Measurements from ENCODE around the gene RND2. TPM values are rescaled to one million over a fixed set of nuclear protein-coding genes. Genes with fewer than 3 reads are reported as not detected.
"Not testable (repeated sequence)": the region's sequence is repeated elsewhere in the genome, so short reads cannot be mapped to it uniquely, and the experiment has no call there.

The RND2 gene
- total RNA-seq, 2 donors from 2014 or later = 36.1 to 55.5 TPM

DNA sequence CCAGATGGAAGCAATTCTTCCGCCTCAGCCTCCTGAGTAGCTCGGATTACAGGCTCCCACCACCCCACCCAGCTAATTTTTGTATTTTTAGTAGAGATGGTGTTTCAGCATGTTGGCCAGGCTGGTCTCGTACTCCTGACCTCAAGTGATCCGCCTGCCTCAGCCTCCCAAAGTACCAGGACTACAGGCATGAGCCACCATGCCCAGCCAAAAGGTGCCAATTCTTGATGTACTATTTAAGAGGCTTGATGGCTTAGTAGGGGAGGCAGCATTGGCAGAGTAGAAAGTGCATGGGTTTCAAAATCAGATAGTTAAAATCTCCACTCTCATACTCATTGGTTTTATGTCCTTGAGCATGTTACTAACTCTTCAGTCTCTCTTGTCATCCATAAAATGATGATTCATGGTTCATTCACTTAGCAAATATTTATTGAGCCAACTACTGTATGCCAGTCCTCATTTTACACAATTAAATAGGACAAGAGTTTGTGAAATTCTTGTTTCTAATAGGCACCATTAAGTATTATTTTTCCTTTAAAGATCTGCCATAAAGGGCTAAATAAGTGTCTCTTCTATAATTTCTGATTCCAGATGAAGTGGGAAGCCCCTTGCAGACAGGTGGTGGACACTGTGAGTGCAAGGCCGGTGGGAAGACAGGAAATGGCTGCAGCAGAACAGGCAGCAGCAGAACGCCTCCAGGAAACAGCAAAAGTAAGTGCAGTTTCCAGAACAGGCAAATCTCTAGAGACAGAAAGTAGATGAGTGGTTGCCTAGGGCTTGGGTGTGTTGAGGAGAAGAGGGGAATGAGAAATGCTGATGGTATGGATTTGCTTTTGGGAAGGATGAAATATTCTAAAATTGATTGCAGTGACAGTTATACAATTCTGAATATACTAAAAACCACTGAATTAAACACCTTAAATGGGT lies 35.0 kb upstream of the RND2 start:
- no peaks in the 10 kb centered on the region for H3K27me3 Mint-ChIP-seq (ENCODE audit: insufficient read depth)

DNA sequence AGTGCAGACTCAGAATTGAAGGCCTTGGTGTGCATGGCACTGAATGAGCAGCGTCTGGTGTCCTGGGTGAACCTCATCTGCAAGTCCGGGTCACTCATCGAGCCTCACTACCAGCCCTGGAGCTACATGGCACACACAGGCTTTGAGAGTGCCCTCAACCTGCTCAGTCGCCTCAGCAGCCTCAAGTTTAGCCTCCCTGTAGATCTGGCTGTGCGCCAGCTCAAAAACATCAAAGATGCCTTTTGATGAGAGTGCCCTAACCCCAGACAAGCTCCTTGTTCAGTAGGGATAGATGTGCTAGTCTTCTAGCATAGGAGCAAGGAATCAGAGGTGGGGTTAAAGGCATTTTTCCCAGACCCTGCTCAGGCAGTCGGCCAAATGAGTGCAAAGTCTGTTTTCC lies 33.6 kb upstream of the RND2 start:
- DNase-seq = no peak
- 95 to 96% methylated on average over 6 of the region's 6 CpGs for WGBS, 2 experiments (ENCODE audit: insufficient coverage in 1 of 2, insufficient read length in 1 of 2)
- Mint-ChIP-seq H3K9me3 (no peaks in the 10 kb centered on the region), H3K4me3 (no peak overlapping the region), H3K36me3 (ENCODE audit: low read depth) (peaks cover 67% of the 10 kb centered on the region), H3K27ac (no peak overlapping the region), H3K27me3 (ENCODE audit: insufficient read depth) (no peaks in the 10 kb centered on the region), H3K4me1 (no peaks in the 10 kb centered on the region)
- Histone ChIP-seq H3K9me3 (ENCODE audit: control insufficient read depth, low read length) (no peaks in the 10 kb centered on the region), H3K36me3 (ENCODE audit: control insufficient read depth, insufficient read depth, low read length) (peaks cover 83% of the 10 kb centered on the region), H3K27ac (ENCODE audit: low read depth, low read length) (no peak overlapping the region), H3K4me3 (ENCODE audit: low read length) (no peak overlapping the region), H3K27me3 (ENCODE audit: control insufficient read depth, insufficient read depth, low read length, poor library complexity, severe bottlenecking) (no peaks in the 10 kb centered on the region), H3K9ac (ENCODE audit: extremely low read depth, low read length, poor library complexity, severe bottlenecking) (no peak overlapping the region), H3K4me1 (ENCODE audit: control insufficient read depth, insufficient read depth, low read length) (no peaks in the 10 kb centered on the region)
- TF ChIP-seq, protein P1, sequence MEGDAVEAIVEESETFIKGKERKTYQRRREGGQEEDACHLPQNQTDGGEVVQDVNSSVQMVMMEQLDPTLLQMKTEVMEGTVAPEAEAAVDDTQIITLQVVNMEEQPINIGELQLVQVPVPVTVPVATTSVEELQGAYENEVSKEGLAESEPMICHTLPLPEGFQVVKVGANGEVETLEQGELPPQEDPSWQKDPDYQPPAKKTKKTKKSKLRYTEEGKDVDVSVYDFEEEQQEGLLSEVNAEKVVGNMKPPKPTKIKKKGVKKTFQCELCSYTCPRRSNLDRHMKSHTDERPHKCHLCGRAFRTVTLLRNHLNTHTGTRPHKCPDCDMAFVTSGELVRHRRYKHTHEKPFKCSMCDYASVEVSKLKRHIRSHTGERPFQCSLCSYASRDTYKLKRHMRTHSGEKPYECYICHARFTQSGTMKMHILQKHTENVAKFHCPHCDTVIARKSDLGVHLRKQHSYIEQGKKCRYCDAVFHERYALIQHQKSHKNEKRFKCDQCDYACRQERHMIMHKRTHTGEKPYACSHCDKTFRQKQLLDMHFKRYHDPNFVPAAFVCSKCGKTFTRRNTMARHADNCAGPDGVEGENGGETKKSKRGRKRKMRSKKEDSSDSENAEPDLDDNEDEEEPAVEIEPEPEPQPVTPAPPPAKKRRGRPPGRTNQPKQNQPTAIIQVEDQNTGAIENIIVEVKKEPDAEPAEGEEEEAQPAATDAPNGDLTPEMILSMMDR (conservative IDR thresholded peaks at IDR 0.05) = no peak

More for the DNA sequence above, 35.0 kb upstream of the RND2 start:
- 91 to 93% methylated on average over 3 to 6 of the region's 6 CpGs for WGBS, 2 experiments (ENCODE audit: insufficient coverage in 1 of 2, insufficient read length in 1 of 2)
- H3K4me3 ChIP-seq (ENCODE audit: low read length) = no peak overlapping the region
- no peak overlapping the region for H3K27ac Mint-ChIP-seq
- TF ChIP-seq, protein P1 (conservative IDR thresholded peaks at IDR 0.05) = no peak
- no peak overlapping the region for H3K9ac ChIP-seq (ENCODE audit: extremely low read depth, low read length, poor library complexity, severe bottlenecking)
- no peaks in the 10 kb centered on the region for H3K9me3 ChIP-seq (ENCODE audit: control insufficient read depth, low read length)
- H3K36me3 ChIP-seq (ENCODE audit: control insufficient read depth, insufficient read depth, low read length) = peaks cover 94% of the 10 kb centered on the region
- H3K27ac ChIP-seq (ENCODE audit: low read depth, low read length) = no peak overlapping the region
- H3K36me3 Mint-ChIP-seq (ENCODE audit: low read depth) = peaks cover 80% of the 10 kb centered on the region
- H3K4me1 ChIP-seq (ENCODE audit: control insufficient read depth, insufficient read depth, low read length) = no peaks in the 10 kb centered on the region
- no peak for DNase-seq
- H3K4me3 Mint-ChIP-seq = no peak overlapping the region
- no peaks in the 10 kb centered on the region for H3K9me3 Mint-ChIP-seq
- H3K4me1 Mint-ChIP-seq = no peaks in the 10 kb centered on the region
- no peaks in the 10 kb centered on the region for H3K27me3 ChIP-seq (ENCODE audit: control insufficient read depth, insufficient read depth, low read length, poor library complexity, severe bottlenecking)

- Mint-ChIP-seq H3K4me1 (peaks cover 10% of the 10 kb centered on the region), H3K9me3 (no peaks in the 10 kb centered on the region)
- WGBS, 2 experiments (ENCODE audit: insufficient coverage in 1 of 2, insufficient read length in 1 of 2) = 92 to 97% methylated on average over 5 of the region's 5 CpGs
These were observed 32.2 kb upstream of the RND2 start for GRCh38 chr17:42992872-42993271.

GRCh38 chr17:42993913-42994312 lies 31.1 kb upstream of the RND2 start:
- DNase-seq; H3K27ac Mint-ChIP-seq; H3K27me3 ChIP-seq (ENCODE audit: control insufficient read depth, insufficient read depth, low read length, poor library complexity, severe bottlenecking); H3K9ac ChIP-seq (ENCODE audit: extremely low read depth, low read length, poor library complexity, severe bottlenecking); H3K9me3 Mint-ChIP-seq; H3K4me1 ChIP-seq (ENCODE audit: control insufficient read depth, insufficient read depth, low read length); H3K4me3 ChIP-seq (ENCODE audit: low read length); H3K27ac ChIP-seq (ENCODE audit: low read depth, low read length); H3K9me3 ChIP-seq (ENCODE audit: control insufficient read depth, low read length); H3K27me3 Mint-ChIP-seq (ENCODE audit: insufficient read depth); H3K4me3 Mint-ChIP-seq: not testable (repeated sequence)
- WGBS, 2 experiments (ENCODE audit: insufficient coverage in 1 of 2, insufficient read length in 1 of 2) = 93% methylated on average over 9 of the region's 10 CpGs
- H3K4me1 Mint-ChIP-seq = peaks cover 11% of the 10 kb centered on the region
- peaks cover 47% of the 10 kb centered on the region for H3K36me3 Mint-ChIP-seq (ENCODE audit: low read depth)
- peaks cover 59% of the 10 kb centered on the region for H3K36me3 ChIP-seq (ENCODE audit: control insufficient read depth, insufficient read depth, low read length)

More at GRCh38 chr17:42992872-42993271, 32.2 kb upstream of the RND2 start:
- Histone ChIP-seq H3K27me3 (ENCODE audit: control insufficient read depth, insufficient read depth, low read length, poor library complexity, severe bottlenecking) (no peaks in the 10 kb centered on the region), H3K36me3 (ENCODE audit: control insufficient read depth, insufficient read depth, low read length) (peaks cover 70% of the 10 kb centered on the region), H3K4me3 (ENCODE audit: low read length) (no peak overlapping the region), H3K27ac (ENCODE audit: low read depth, low read length) (no peak overlapping the region), H3K9me3 (ENCODE audit: control insufficient read depth, low read length) (no peaks in the 10 kb centered on the region), H3K9ac (ENCODE audit: extremely low read depth, low read length, poor library complexity, severe bottlenecking) (no peak overlapping the region), H3K4me1 (ENCODE audit: control insufficient read depth, insufficient read depth, low read length) (peaks cover 7% of the 10 kb centered on the region)
- peaks cover 55% of the 10 kb centered on the region for H3K36me3 Mint-ChIP-seq (ENCODE audit: low read depth)
- no peak overlapping the region for H3K27ac Mint-ChIP-seq
- TF ChIP-seq, protein P1 (conservative IDR thresholded peaks at IDR 0.05) = no peak
- no peaks in the 10 kb centered on the region for H3K27me3 Mint-ChIP-seq (ENCODE audit: insufficient read depth)
- no peak for DNase-seq
- no peak overlapping the region for H3K4me3 Mint-ChIP-seq

Data from endodermal cell (in vitro differentiated cells).